Suprapubic skin (tissue), 4 donors: ENCODE results near the gene CACNG4. TPM values are rescaled to one million over a fixed set of nuclear protein-coding genes. Genes with fewer than 3 reads are reported as not detected.

Experiments used
- DNase-seq, 2 donors: peaks; one replicate each; pipeline ENCODE4 v3.0.0-alpha.2; 2019; ENCODE audit warnings: low spot score in 2 of 2
- H3K27ac ChIP-seq: fragments of 200-600 bp; sonication (generic); one replicate; pipeline ENCODE4 v1.5.1; 2019
- H3K27me3 ChIP-seq: fragments of 200-600 bp; sonication (generic); one replicate; pipeline ENCODE4 v1.5.1; 2019
- H3K36me3 ChIP-seq: fragments of 200-600 bp; sonication (generic); one replicate; pipeline ENCODE4 v1.5.1; 2019
- H3K4me1 ChIP-seq: fragments of 200-600 bp; sonication (generic); one replicate; pipeline ENCODE4 v1.5.1; 2019
- H3K4me3 ChIP-seq: fragments of 200-600 bp; sonication (generic); one replicate; pipeline ENCODE4 v1.5.1; 2019; ENCODE audit warnings: mild to moderate bottlenecking
- H3K9me3 ChIP-seq: fragments of 200-600 bp; sonication (generic); one replicate; pipeline ENCODE4 v1.5.1; 2019
- CTCF ChIP-seq, 2 donors: fragments of 200-600 bp in 1 of 2; fragments of 450-650 bp in 1 of 2; sonication (generic) in 1 of 2; IDR thresholded peaks; one replicate each; pipeline ENCODE4 v1.5.1; 2016 to 2019; ENCODE audit warnings: antibody characterized with exemption in 2 of 2, mild to moderate bottlenecking in 1 of 2, moderate library complexity in 1 of 2
- EP300 ChIP-seq: sonication (generic); formaldehyde crosslinking; IDR thresholded peaks from one replicate; pipeline ENCODE4 v1.6.1; 2017; ENCODE audit warnings: antibody characterized with exemption
- POLR2A ChIP-seq, 2 donors: fragments of 450-650 bp; IDR thresholded peaks; one replicate each; pipeline ENCODE4 v1.6.1; 2017; ENCODE audit warnings: antibody characterized with exemption in 2 of 2, mild to moderate bottlenecking in 2 of 2, moderate library complexity in 2 of 2
- POLR2AphosphoS5 ChIP-seq, 3 donors: sonication (generic); formaldehyde crosslinking; IDR thresholded peaks; one replicate each; pipeline ENCODE4 v1.6.1; 2017; ENCODE audit warnings: antibody characterized with exemption in 3 of 3
- WGBS: methylation state at CpG from one replicate; pipeline ENCODE4 v1.1.5; 2018; 5-methylcytosine and 5-hydroxymethylcytosine counted together
- total RNA-seq, 4 donors: library from RNA; depleted of rRNA; stranded (reverse); fragments of >200 nt; gene quantifications; one replicate each; pipeline ENCODE4 v1.1.0, GENCODE V29; 2016

Gene CACNG4
- total RNA-seq, 4 donors from 2014 or later: 0.49 to 0.68 (median 0.51) TPM; not detected in 1

- WGBS: 83% methylated on average over 6 of the region's 6 CpGs
These were observed 25.5 kb downstream of the CACNG4 start for GRCh38 chr17:66990047-66990446.

GRCh38 chr17:66992911-66993442 is 28.5 kb downstream of the CACNG4 start:
- no peaks in the 10 kb centered on the region for H3K4me1 ChIP-seq
- H3K9me3 ChIP-seq: no peaks in the 10 kb centered on the region
- H3K4me3 ChIP-seq: no peak overlapping the region
- TF ChIP-seq POLR2A (IDR thresholded peaks at IDR 0.05) (no peak), CTCF (IDR thresholded peaks at IDR 0.05) (no peak), EP300 (no peak), POLR2AphosphoS5 (IDR thresholded peaks at IDR 0.05) (no peak)
- 100% methylated on average over 2 of the region's 12 CpGs for WGBS
- no peak overlapping the region for H3K27ac ChIP-seq
- DNase-seq: no peak
- H3K27me3 ChIP-seq: peaks cover 11% of the 10 kb centered on the region
- H3K36me3 ChIP-seq: no peaks in the 10 kb centered on the region

More at GRCh38 chr17:66990047-66990446, 25.5 kb downstream of the CACNG4 start:
- no peak for DNase-seq
- H3K4me1 ChIP-seq: no peaks in the 10 kb centered on the region
- TF ChIP-seq POLR2A (IDR thresholded peaks at IDR 0.05) (no peak), CTCF (IDR thresholded peaks at IDR 0.05) (no peak), POLR2AphosphoS5 (IDR thresholded peaks at IDR 0.05) (no peak), EP300 (no peak)
- peaks cover 35% of the 10 kb centered on the region for H3K27me3 ChIP-seq
- no peaks in the 10 kb centered on the region for H3K9me3 ChIP-seq
- no peaks in the 10 kb centered on the region for H3K36me3 ChIP-seq
- H3K27ac ChIP-seq: no peak overlapping the region
- no peak overlapping the region for H3K4me3 ChIP-seq

DNA sequence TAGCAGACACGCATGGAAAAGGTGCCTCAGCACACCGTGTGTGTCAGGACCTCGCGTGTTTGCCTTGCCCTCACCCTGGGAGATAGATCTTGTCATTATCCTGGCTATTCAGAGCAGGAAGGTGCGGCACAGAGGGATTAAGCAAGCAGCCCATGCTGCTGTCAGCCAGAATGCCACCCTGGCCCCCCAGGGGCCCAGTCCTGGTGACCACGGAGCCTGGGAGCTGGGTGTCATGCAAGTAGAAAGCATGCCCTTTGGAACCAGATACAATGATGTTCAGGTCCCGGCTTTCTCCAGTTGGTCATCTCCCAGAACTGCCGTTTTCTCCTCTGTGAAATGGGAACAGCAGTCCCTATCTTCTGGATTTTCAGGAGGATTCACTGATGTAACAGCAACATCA is 29.9 kb downstream of the CACNG4 start:
- Histone ChIP-seq H3K27me3 (peaks cover 4% of the 10 kb centered on the region), H3K27ac (no peak overlapping the region), H3K4me3 (no peak overlapping the region), H3K9me3 (no peaks in the 10 kb centered on the region), H3K4me1 (no peaks in the 10 kb centered on the region), H3K36me3 (no peaks in the 10 kb centered on the region)
- no peak for DNase-seq
- 79% methylated on average over 8 of the region's 8 CpGs for WGBS
- no peak for TF ChIP-seq POLR2A (IDR thresholded peaks at IDR 0.05)
- TF ChIP-seq CTCF (IDR thresholded peaks at IDR 0.05): no peak

DNA sequence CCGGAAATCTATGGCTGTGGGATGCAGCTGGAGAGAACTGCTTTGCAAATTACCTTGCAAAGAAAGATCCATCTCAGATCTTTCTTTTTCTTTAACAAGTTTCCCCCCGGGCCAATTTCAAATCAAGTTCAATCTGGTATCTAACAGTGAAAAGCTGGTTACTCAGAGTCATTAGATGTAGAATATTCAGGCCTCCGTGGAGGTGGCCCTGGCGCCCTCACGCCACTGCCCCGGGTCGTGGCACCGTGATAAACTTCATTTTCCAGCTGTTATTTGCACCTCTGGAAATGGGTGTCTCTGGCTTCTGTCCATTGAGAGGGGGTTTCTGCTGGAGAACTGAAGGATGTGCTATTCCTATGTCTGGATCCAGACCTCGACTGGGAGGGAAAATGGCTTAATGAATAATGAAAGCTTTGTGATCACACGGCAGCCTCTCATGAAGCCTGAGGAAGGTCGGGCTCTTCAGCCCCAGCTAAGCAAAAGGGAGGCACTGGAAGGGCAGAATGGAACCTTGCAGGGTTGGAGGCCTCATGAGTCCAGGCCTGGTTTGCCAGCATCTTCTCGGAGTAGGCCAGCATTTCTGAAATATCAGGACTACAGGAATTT is 30.5 kb downstream of the CACNG4 start:
- TF ChIP-seq CTCF (IDR thresholded peaks at IDR 0.05) (no peak), EP300 (no peak), POLR2A (IDR thresholded peaks at IDR 0.05) (no peak), POLR2AphosphoS5 (IDR thresholded peaks at IDR 0.05) (no peak)
- Histone ChIP-seq H3K9me3 (no peaks in the 10 kb centered on the region), H3K27ac (no peak overlapping the region), H3K4me3 (no peak overlapping the region), H3K27me3 (peaks cover 4% of the 10 kb centered on the region), H3K36me3 (no peaks in the 10 kb centered on the region), H3K4me1 (no peaks in the 10 kb centered on the region)
- WGBS: 65% methylated on average over 12 of the region's 12 CpGs
- DNase-seq: no peak

GRCh38 chr17:66995944-66996343 is 31.4 kb downstream of the CACNG4 start:
- Histone ChIP-seq H3K36me3 (no peaks in the 10 kb centered on the region), H3K27me3 (peaks cover 4% of the 10 kb centered on the region), H3K27ac (no peak overlapping the region), H3K9me3 (no peaks in the 10 kb centered on the region), H3K4me1 (no peaks in the 10 kb centered on the region), H3K4me3 (no peak overlapping the region)
- 77% methylated on average over 7 of the region's 7 CpGs for WGBS
- no peak for DNase-seq
- TF ChIP-seq POLR2A (IDR thresholded peaks at IDR 0.05): no peak
- no peak for TF ChIP-seq EP300
- TF ChIP-seq CTCF (IDR thresholded peaks at IDR 0.05): no peak
- no peak for TF ChIP-seq POLR2AphosphoS5 (IDR thresholded peaks at IDR 0.05)
